ENCODE measurements around the gene SLAMF9.

The SLAMF9 gene

DNA sequence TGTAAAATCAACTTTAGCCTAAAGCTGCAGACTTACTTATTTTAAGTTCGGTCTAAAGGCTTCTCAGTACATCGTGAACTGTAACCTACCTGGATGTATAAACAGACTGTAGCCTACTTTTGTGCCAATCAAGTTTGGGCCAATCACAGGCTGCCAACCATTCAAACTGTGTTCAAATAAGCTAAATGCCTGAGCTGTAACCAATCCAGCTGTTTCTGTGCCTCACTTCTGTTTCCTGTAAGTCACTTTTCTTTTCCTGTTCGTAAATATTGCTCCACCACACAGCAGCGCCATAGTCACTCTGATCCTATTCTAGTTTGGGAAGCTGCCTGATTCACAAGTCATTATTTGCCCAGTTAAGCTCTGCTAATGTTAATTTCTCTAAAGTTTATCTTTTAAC lies 37.5 kb upstream of the SLAMF9 start:
- TF ChIP-seq, protein P1, sequence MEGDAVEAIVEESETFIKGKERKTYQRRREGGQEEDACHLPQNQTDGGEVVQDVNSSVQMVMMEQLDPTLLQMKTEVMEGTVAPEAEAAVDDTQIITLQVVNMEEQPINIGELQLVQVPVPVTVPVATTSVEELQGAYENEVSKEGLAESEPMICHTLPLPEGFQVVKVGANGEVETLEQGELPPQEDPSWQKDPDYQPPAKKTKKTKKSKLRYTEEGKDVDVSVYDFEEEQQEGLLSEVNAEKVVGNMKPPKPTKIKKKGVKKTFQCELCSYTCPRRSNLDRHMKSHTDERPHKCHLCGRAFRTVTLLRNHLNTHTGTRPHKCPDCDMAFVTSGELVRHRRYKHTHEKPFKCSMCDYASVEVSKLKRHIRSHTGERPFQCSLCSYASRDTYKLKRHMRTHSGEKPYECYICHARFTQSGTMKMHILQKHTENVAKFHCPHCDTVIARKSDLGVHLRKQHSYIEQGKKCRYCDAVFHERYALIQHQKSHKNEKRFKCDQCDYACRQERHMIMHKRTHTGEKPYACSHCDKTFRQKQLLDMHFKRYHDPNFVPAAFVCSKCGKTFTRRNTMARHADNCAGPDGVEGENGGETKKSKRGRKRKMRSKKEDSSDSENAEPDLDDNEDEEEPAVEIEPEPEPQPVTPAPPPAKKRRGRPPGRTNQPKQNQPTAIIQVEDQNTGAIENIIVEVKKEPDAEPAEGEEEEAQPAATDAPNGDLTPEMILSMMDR (conservative IDR thresholded peaks at IDR 0.05), result no peak
- no peak overlapping the region for H3K27ac ChIP-seq

GRCh38 chr1:159990005-159990404 lies 36.0 kb upstream of the SLAMF9 start:
- H3K27ac ChIP-seq, result no peak overlapping the region
- TF ChIP-seq, protein P1 (conservative IDR thresholded peaks at IDR 0.05), result no peak

DNA sequence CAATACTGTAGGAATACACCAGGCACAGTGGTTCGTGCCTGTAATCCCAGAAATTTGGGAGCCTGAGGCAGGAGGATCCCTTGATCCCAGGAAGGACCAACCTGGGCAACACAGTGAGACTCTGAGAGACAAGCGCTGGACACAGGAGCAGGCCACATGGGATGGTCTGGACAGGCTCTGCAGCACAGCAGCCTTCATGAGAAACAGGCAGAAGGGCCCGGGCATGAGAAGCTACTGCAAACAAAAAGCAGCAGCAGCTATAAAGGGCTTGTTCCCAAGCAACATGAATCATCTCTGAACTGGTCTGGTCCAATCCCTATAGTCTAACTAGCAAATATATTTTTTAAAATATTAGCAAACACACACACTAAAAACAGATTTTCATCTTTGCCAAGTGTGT lies 35.5 kb upstream of the SLAMF9 start:
- TF ChIP-seq, protein P1 (conservative IDR thresholded peaks at IDR 0.05), result no peak
- H3K27ac ChIP-seq, result no peak overlapping the region

- TF ChIP-seq, protein P1 (conservative IDR thresholded peaks at IDR 0.05), result no peak
Observed at GRCh38 chr1:159988006-159988405, 34.0 kb upstream of the SLAMF9 start.

GRCh38 chr1:159987186-159987585 lies 33.1 kb upstream of the SLAMF9 start:
- no peak overlapping the region for H3K27ac ChIP-seq
- TF ChIP-seq, protein P1 (conservative IDR thresholded peaks at IDR 0.05), result no peak

More at GRCh38 chr1:159988006-159988405, 34.0 kb upstream of the SLAMF9 start:
- H3K27ac ChIP-seq, result no peak overlapping the region

DNA sequence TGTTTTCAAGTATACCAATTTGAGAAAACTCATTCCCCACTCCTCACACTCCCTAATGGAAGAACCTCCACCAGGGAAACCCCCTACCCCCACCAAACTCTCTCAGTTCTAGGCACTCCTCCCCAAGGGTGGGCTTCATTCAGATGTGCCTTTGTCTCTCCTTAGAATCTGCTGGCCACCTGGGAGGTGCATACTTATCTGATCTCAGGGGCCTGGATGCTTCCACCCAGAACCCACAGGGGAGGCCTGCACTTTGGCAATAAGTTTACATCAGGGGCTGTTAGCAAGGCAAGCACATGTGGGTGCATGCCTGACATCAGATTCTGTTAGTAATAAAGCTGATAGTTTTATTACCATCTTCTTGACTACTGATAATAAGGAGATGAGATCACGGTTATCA lies 32.5 kb upstream of the SLAMF9 start:
- TF ChIP-seq, protein P1 (conservative IDR thresholded peaks at IDR 0.05), result no peak
- H3K27ac ChIP-seq, result no peak overlapping the region

GRCh38 chr1:159986093-159986492 lies 32.1 kb upstream of the SLAMF9 start:
- no peak overlapping the region for H3K27ac ChIP-seq
- TF ChIP-seq, protein P1 (conservative IDR thresholded peaks at IDR 0.05), result no peak

- H3K27ac ChIP-seq, result no peak overlapping the region
- TF ChIP-seq, protein P1 (conservative IDR thresholded peaks at IDR 0.05), result no peak
Observed at GRCh38 chr1:159985473-159985872, 31.4 kb upstream of the SLAMF9 start.

Measured in VCaP (cell line).